Astrocyte of the spinal cord (primary cell): Measurements from ENCODE around the gene LEP.

ENCODE experiments used
- DNase-seq: peaks from one replicate; pipeline ENCODE4 v3.0.0; 2011; ENCODE audit warnings: low read depth, low spot score
- H3K4me3 ChIP-seq: 2 replicates; pipeline ENCODE4 v1.5.1; 2011; ENCODE audit warnings: low read depth, mild to moderate bottlenecking, low read length, moderate library complexity
- CTCF ChIP-seq: IDR thresholded peaks from 2 replicates; pipeline ENCODE4 v1.5.1; 2012; ENCODE audit warnings: low read depth, mild to moderate bottlenecking, low read length, inconsistent platforms
- in situ Hi-C: cut with HindIII; loops from 2 replicates; pipeline ENCODE4 v1.10.0; 2017; ENCODE audit warnings: low sequenced_read_pairs

LEP gene

GRCh38 chr7:128255271-128255670 is 14.2 kb downstream of the LEP start:
- in situ Hi-C loops: no loop called here
- no peak overlapping the region for H3K4me3 ChIP-seq
- no peak for TF ChIP-seq CTCF
- no peak for DNase-seq

GRCh38 chr7:128257458-128257857 is 16.4 kb downstream of the LEP start:
- TF ChIP-seq CTCF: no peak
- in situ Hi-C loops: no loop called here
- no peak overlapping the region for H3K4me3 ChIP-seq
- DNase-seq: no peak

GRCh38 chr7:128259131-128260061 is 18.3 kb downstream of the LEP start:
- no peak for DNase-seq
- in situ Hi-C loops: no loop called here
- TF ChIP-seq CTCF: no peak
- no peak overlapping the region for H3K4me3 ChIP-seq

- no peak overlapping the region for H3K4me3 ChIP-seq
- DNase-seq: no peak
- TF ChIP-seq CTCF: no peak
- in situ Hi-C loops: no loop called here
Observed at GRCh38 chr7:128260069-128260795, 19.2 kb downstream of the LEP start.

- no peak for DNase-seq
- in situ Hi-C loops: no loop called here
- no peak overlapping the region for H3K4me3 ChIP-seq
- no peak for TF ChIP-seq CTCF
Observed at GRCh38 chr7:128262273-128263028, 21.4 kb downstream of the LEP start.

- TF ChIP-seq CTCF: no peak
- DNase-seq: no peak
- in situ Hi-C loops: no loop called here
- no peak overlapping the region for H3K4me3 ChIP-seq
Observed at GRCh38 chr7:128263420-128263819, 22.3 kb downstream of the LEP start.
